ENCODE data around the gene STK24.

Gene STK24

DNA sequence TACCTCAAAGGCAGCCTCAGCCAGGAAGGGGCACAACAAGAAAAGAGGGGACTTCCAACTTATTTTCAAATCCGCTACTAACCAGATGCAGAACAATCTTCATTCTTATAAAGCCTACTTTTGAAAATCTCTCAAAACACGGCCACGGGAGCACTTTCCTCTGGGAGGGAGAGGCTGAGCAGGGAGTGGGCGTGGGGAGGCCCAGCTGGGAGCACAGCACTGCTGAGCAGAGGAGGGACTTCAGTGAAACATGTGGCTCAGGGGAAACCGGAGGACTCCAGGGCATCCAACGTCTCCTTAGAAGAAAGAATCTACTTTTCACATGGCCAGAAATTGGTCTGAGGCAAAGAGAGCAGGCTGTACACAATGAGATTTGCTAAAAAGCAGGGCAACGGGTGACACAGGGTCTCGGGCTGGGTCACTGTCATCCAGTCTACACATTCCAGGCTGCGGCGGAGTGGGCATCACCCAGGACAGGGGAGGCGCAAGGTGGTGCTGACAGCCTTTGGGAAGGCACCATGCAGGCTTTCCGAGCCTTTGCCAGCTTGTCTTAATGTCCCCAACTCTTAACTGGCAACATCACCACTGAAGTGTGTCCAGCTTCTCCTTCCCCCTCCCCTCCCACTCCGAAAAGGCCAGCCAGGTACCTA lies 117.1 kb downstream of the STK24 start:
- Histone ChIP-seq H2AFZ (ENCODE audit: insufficient read depth, low read length, poor library complexity) (no peak overlapping the region), H2BK120ac (ENCODE audit: insufficient read depth, low read length, poor library complexity) (no peak overlapping the region), H2BK12ac (ENCODE audit: low read length) (no peak overlapping the region), H3K14ac (ENCODE audit: low read length) (no peak overlapping the region), H3K79me2 (ENCODE audit: control insufficient read depth, insufficient read depth, low read length, poor library complexity) (no peaks in the 10 kb centered on the region), H3K4me3 (ENCODE audit: low read depth, low read length) (no peak overlapping the region), H3K23ac (ENCODE audit: low read length) (no peak overlapping the region), H2BK5ac (ENCODE audit: low read depth, low read length, poor library complexity) (no peak overlapping the region), H3K18ac (ENCODE audit: low read length) (no peak overlapping the region), H3K9me3 (ENCODE audit: insufficient read depth, low read depth, low read length) (no peaks in the 10 kb centered on the region), H3K4ac (ENCODE audit: low read depth, low read length) (no peak overlapping the region), H3K9ac (ENCODE audit: low read length) (no peak overlapping the region), H3K27me3 (ENCODE audit: insufficient read depth, low read length) (no peaks in the 10 kb centered on the region), H3K36me3 (ENCODE audit: control insufficient read depth in 1 of 2, insufficient read depth in 2 of 2, low read length in 2 of 2) (peaks cover 46 to 57% of the 10 kb centered on the region in 2 experiments), H2AK5ac (ENCODE audit: low read length) (no peak overlapping the region), H3K4me1 (ENCODE audit: control insufficient read depth in 1 of 2, insufficient read depth in 2 of 2, low read length in 2 of 2) (no peaks in the 10 kb centered on the region), H4K91ac (ENCODE audit: low read depth, low read length) (no peak overlapping the region), H3K27ac (ENCODE audit: low read depth, low read length) (no peak overlapping the region), H4K8ac (ENCODE audit: low read depth, low read length) (no peak overlapping the region), H3K4me2 (ENCODE audit: low read length) (no peak overlapping the region), H3K79me1 (ENCODE audit: low read length) (no peaks in the 10 kb centered on the region), H4K12ac (ENCODE audit: low read depth, low read length) (no peak overlapping the region)
- DNase-seq = no peak
- WGBS (ENCODE audit: extremely low coverage, insufficient coverage, insufficient read length) = no CpG with 5 or more reads among the region's 13 CpGs

- Histone ChIP-seq H3K14ac (ENCODE audit: low read length) (no peak overlapping the region), H3K9ac (ENCODE audit: low read length) (no peak overlapping the region), H3K27me3 (ENCODE audit: insufficient read depth, low read length) (no peaks in the 10 kb centered on the region), H3K27ac (ENCODE audit: low read depth, low read length) (no peak overlapping the region), H3K9me3 (ENCODE audit: insufficient read depth, low read depth, low read length) (no peaks in the 10 kb centered on the region), H3K4me1 (ENCODE audit: control insufficient read depth in 1 of 2, insufficient read depth in 2 of 2, low read length in 2 of 2) (no peaks in the 10 kb centered on the region), H3K23ac (ENCODE audit: low read length) (no peak overlapping the region), H4K8ac (ENCODE audit: low read depth, low read length) (no peak overlapping the region), H2BK12ac (ENCODE audit: low read length) (no peak overlapping the region), H2AFZ (ENCODE audit: insufficient read depth, low read length, poor library complexity) (no peak overlapping the region), H2AK5ac (ENCODE audit: low read length) (no peak overlapping the region), H4K12ac (ENCODE audit: low read depth, low read length) (peak overlapping the region; percentile 14), H3K79me1 (ENCODE audit: low read length) (no peaks in the 10 kb centered on the region), H3K36me3 (ENCODE audit: control insufficient read depth in 1 of 2, insufficient read depth in 2 of 2, low read length in 2 of 2) (peaks cover 49 to 59% of the 10 kb centered on the region in 2 experiments), H2BK120ac (ENCODE audit: insufficient read depth, low read length, poor library complexity) (no peak overlapping the region), H3K18ac (ENCODE audit: low read length) (no peak overlapping the region), H3K4me3 (ENCODE audit: low read depth, low read length) (no peak overlapping the region), H3K79me2 (ENCODE audit: control insufficient read depth, insufficient read depth, low read length, poor library complexity) (no peaks in the 10 kb centered on the region), H4K91ac (ENCODE audit: low read depth, low read length) (no peak overlapping the region), H3K4ac (ENCODE audit: low read depth, low read length) (no peak overlapping the region), H2BK5ac (ENCODE audit: low read depth, low read length, poor library complexity) (no peak overlapping the region), H3K4me2 (ENCODE audit: low read length) (no peak overlapping the region)
- WGBS (ENCODE audit: extremely low coverage, insufficient coverage, insufficient read length) = no CpG with 5 or more reads among the region's 18 CpGs
- no peak for DNase-seq
Measured at GRCh38 chr13:98459171-98459681, 117.7 kb downstream of the STK24 start.

DNA sequence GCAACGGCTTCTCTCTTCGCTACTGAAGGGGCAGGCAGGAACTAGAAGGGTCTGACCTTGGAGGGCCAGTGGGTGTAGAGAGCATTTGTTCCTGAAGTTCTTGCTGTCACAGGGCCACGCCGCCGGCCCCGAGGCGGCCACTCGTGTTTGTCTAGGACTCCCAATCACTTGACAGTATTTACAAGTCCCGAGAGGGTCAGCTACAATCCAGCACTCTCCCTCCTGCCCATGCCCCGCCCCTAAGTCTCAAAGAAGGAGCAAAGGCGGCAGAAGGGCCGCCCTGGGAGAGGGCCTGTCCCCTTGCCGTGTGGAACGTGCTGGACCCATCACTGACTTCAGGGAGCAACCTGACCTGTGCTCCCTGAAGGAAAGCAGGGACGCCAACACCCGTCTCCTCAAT lies 118.5 kb downstream of the STK24 start:
- H3K18ac ChIP-seq (ENCODE audit: low read length) = no peak overlapping the region
- H3K79me1 ChIP-seq (ENCODE audit: low read length) = no peaks in the 10 kb centered on the region
- no CpG with 5 or more reads among the region's 16 CpGs for WGBS (ENCODE audit: extremely low coverage, insufficient coverage, insufficient read length)

DNA sequence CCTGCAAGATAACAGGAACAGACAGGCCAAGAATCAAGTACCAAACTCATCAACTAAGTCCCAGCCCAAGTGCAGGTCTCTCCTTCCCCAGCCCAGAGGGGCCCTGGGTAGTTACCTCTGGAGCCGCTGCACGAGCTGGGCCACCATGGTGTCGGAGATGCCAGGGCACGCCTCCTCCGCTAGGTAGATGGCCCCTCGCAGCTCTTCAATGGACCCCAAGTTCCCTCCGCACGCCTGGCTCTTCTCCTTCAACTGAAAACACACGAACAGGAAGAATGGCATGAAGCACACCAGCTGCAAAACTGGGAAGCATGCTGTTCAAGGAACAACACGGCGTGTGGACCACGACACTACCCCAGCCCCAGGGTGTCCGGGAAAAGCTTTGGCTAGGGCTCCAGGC lies 119.9 kb downstream of the STK24 start:
- whole genome bisulfite sequencing (ENCODE audit: extremely low coverage, insufficient coverage, insufficient read length) = no CpG with 5 or more reads among the region's 13 CpGs

More for the DNA sequence above, 118.5 kb downstream of the STK24 start:
- Histone ChIP-seq H4K91ac (ENCODE audit: low read depth, low read length) (no peak overlapping the region), H2BK5ac (ENCODE audit: low read depth, low read length, poor library complexity) (no peak overlapping the region), H3K9me3 (ENCODE audit: insufficient read depth, low read depth, low read length) (no peaks in the 10 kb centered on the region), H3K4me2 (ENCODE audit: low read length) (no peak overlapping the region), H3K23ac (ENCODE audit: low read length) (no peak overlapping the region), H3K4ac (ENCODE audit: low read depth, low read length) (no peak overlapping the region), H2BK120ac (ENCODE audit: insufficient read depth, low read length, poor library complexity) (no peak overlapping the region), H3K4me1 (ENCODE audit: control insufficient read depth in 1 of 2, insufficient read depth in 2 of 2, low read length in 2 of 2) (no peaks in the 10 kb centered on the region), H2BK12ac (ENCODE audit: low read length) (no peak overlapping the region), H3K27ac (ENCODE audit: low read depth, low read length) (no peak overlapping the region), H3K36me3 (ENCODE audit: control insufficient read depth in 1 of 2, insufficient read depth in 2 of 2, low read length in 2 of 2) (peaks cover 45 to 55% of the 10 kb centered on the region in 2 experiments), H2AFZ (ENCODE audit: insufficient read depth, low read length, poor library complexity) (no peak overlapping the region), H4K12ac (ENCODE audit: low read depth, low read length) (no peak overlapping the region), H3K4me3 (ENCODE audit: low read depth, low read length) (no peak overlapping the region), H3K79me2 (ENCODE audit: control insufficient read depth, insufficient read depth, low read length, poor library complexity) (no peaks in the 10 kb centered on the region), H3K14ac (ENCODE audit: low read length) (no peak overlapping the region), H4K8ac (ENCODE audit: low read depth, low read length) (no peak overlapping the region), H3K9ac (ENCODE audit: low read length) (no peak overlapping the region), H2AK5ac (ENCODE audit: low read length) (no peak overlapping the region), H3K27me3 (ENCODE audit: insufficient read depth, low read length) (no peaks in the 10 kb centered on the region)
- DNase-seq = no peak

More for the DNA sequence above, 119.9 kb downstream of the STK24 start:
- no peak overlapping the region for H3K9ac ChIP-seq (ENCODE audit: low read length)
- H3K27me3 ChIP-seq (ENCODE audit: insufficient read depth, low read length) = no peaks in the 10 kb centered on the region
- no peaks in the 10 kb centered on the region for H3K79me2 ChIP-seq (ENCODE audit: control insufficient read depth, insufficient read depth, low read length, poor library complexity)
- no peak overlapping the region for H2AK5ac ChIP-seq (ENCODE audit: low read length)
- H3K23ac ChIP-seq (ENCODE audit: low read length) = no peak overlapping the region
- no peak overlapping the region for H4K8ac ChIP-seq (ENCODE audit: low read depth, low read length)
- H3K36me3 ChIP-seq (ENCODE audit: control insufficient read depth in 1 of 2, insufficient read depth in 2 of 2, low read length in 2 of 2) = peaks cover 40 to 54% of the 10 kb centered on the region in 2 experiments
- H3K4ac ChIP-seq (ENCODE audit: low read depth, low read length) = no peak overlapping the region
- H3K18ac ChIP-seq (ENCODE audit: low read length) = no peak overlapping the region
- no peak overlapping the region for H3K14ac ChIP-seq (ENCODE audit: low read length)
- no peaks in the 10 kb centered on the region for H3K4me1 ChIP-seq (ENCODE audit: control insufficient read depth in 1 of 2, insufficient read depth in 2 of 2, low read length in 2 of 2)
- no peak overlapping the region for H2BK5ac ChIP-seq (ENCODE audit: low read depth, low read length, poor library complexity)
- no peak overlapping the region for H3K4me3 ChIP-seq (ENCODE audit: low read depth, low read length)
- H4K91ac ChIP-seq (ENCODE audit: low read depth, low read length) = no peak overlapping the region
- H3K27ac ChIP-seq (ENCODE audit: low read depth, low read length) = no peak overlapping the region
- no peak overlapping the region for H3K4me2 ChIP-seq (ENCODE audit: low read length)
- H4K12ac ChIP-seq (ENCODE audit: low read depth, low read length) = no peak overlapping the region
- DNase-seq = no peak
- H2BK120ac ChIP-seq (ENCODE audit: insufficient read depth, low read length, poor library complexity) = no peak overlapping the region
- no peak overlapping the region for H2BK12ac ChIP-seq (ENCODE audit: low read length)
- no peak overlapping the region for H2AFZ ChIP-seq (ENCODE audit: insufficient read depth, low read length, poor library complexity)
- H3K79me1 ChIP-seq (ENCODE audit: low read length) = no peaks in the 10 kb centered on the region
- no peaks in the 10 kb centered on the region for H3K9me3 ChIP-seq (ENCODE audit: insufficient read depth, low read depth, low read length)
